ENCODE results near the gene RGS7. TPM values are rescaled to one million over a fixed set of nuclear protein-coding genes. Genes with fewer than 3 reads are reported as not detected.
"Not testable (repeated sequence)": the region's sequence is repeated elsewhere in the genome, so short reads cannot be mapped to it uniquely, and the experiment has no call there.

RGS7 gene
- total RNA-seq, 1 donor from 2014 or later: not detected

DNA sequence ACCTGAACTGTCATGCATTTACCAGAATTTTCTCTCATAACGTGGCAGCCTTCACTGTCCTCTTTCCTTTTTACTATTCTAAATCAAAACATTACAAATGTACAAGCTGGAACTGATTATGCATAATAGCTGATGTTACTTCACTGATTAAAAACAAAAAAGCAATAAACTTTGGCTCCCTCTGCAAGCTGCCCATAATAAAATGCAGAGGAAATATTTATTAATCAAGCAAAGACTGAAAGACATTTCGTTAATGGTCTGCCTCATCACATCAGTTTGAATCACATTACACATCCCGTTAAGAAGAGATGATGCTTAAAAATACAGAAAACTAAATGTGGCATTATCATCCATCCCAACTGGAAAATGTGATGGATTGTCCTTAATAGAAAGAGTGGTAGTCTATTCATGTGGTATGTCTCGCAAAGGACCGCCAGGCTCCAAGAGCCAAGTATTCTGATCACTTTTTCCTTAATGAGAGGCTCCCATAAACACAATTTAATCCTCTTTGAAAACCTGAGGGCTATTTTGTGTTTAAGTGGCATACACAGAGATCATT, 225.3 kb downstream of the RGS7 start:
- no peak for ATAC-seq

DNA sequence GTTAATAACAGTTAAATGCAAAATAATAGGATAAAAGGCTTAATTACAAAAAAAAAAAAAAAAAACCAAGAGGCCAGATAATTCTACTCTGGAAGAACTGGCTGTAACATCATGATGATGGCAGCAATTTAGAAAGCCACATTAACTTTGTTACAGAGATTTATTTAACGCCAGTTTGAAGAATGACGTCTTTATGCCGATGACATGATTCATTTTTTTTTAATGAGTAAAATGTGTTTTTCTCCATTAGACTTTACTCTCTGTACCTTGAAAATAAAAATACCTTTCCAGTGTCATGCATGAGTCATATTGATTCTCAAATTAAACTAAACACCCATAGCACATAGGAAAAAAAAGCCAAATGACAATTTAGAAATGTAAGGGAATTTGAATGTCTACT, 226.1 kb downstream of the RGS7 start:
- no peak for ATAC-seq

DNA sequence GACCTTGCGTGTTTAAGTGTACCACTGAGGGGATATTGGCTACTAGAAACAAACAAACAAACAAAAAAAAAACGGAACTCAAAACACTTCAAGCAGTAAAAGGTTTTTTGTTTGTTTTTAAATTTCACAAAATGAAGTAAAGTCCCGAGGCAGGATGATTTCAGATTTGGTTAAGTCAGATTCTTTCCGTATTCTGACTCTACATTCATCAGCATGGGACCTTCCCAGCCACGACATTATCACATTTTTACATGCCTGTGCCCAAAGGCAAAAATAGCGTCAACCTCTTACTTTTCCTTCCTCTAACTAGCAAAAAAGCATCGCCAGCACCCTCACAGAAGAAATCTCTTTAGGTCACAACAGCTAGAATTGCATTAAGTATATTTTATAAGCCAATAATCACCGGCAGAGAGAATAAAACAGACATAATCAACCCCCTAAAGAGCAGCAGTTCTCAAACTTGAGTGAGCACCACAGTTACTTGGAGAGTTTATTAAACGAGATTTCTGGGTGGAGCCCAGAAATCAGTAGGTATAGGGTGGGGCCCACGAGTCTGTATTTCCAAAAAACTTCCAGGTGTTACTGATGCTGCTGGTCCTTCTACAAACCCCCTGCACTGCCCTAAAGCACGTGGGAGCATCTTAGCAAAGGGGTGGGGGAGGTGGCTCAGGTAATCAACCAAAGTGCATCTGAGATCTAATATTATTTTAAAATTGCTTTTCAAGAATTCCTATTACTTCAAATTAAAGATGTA, 227.6 kb downstream of the RGS7 start:
- no peak for ATAC-seq

DNA sequence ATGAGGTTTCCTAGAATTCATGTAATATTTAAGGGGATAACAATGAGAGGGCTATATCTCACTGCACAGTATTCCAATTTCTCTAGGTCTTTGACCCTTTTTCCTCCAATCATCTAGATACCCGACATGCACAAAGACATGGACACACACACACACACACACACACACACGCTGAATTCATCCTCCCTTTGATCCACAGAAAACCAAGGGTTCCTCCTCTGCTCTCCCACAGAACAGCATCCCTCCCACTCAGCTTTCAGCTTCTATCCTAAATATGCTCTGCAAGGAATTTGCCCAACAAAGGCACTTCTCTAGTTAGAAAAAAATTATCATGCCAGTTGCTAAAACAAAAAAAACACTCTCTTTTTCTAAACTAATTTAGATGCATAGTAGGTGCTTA, 231.7 kb downstream of the RGS7 start:
- ATAC-seq: no peak

DNA sequence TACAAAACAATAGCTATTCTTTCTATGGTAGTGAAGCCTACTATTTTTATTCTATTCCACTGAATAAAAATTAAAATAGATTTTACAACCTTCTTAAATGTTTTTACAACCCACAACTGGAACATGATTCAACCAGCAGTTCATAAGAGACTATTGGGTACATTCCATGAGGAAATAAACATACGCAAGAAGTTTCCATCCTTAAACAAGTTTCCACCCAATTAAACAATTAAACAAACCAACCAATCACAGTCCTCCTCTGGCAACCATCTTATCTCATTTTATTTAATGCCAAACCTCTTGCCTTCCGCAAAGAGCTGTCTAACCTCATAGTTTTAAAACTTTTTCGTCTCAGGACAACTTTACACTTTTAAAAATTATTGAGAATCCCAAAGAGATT, 239.0 kb downstream of the RGS7 start:
- ATAC-seq: no peak

DNA sequence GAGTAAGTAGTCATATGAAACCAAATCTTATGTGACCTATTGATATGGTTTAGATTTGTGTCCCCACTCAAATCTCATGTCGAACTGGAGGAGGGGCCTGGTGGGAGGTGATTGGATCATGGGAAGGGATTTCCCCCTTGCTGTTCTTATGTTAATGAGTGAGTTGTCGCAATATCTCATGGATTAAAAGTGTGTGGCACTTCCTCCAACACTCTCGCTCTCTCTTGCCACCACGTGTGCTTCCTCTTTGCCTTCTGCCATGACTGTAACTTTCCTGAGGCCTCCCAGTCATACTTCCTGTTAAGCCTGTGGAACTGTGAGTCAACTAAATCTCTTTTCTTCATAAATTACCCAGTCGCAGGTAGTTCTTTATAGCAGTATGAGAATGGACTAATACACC, 241.2 kb downstream of the RGS7 start:
- no peak for ATAC-seq

DNA sequence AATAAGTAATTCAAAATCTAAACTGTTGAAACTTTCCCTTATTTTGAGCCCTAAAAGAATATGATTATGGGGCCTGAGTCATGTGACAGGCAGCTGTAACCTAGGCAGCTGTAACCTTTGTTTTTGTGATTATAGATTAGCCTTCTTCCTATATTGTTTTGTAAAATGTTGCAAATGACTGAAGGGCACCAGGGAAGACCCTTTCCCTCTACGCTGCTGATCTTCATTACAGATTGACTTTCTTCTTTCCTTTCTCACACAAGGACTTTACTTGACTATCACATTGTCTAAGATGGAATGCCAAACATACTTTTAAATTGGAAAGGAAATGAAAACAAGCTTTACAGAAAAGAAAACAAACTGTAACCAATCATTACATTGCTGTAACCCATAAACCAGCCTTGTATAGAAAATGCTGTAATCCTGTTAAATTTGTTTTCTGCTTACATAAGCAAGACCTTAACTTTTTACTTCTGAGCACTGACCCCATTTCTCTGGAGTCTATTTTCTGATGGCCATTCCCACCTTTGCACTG, 242.2 kb downstream of the RGS7 start:
- no peak for ATAC-seq

DNA sequence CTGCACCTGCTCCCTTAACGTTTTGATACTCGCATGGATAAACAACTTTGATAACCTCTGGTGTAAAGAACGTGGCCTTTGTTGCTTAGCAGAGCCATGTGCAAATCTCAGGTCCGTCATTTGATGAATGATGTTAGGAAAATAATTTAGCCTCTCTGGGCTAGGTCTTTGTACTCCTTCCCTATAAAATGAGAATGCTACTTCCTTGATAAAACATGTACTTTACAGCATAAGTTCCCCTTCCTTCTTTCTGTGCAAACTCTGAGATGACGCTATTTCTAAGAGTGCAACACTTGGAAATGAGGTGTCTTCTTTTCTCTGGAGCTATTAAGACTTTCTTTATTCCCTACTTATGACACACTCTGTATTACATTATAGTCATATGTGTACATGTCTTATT, 243.4 kb downstream of the RGS7 start:
- no peak for ATAC-seq

DNA sequence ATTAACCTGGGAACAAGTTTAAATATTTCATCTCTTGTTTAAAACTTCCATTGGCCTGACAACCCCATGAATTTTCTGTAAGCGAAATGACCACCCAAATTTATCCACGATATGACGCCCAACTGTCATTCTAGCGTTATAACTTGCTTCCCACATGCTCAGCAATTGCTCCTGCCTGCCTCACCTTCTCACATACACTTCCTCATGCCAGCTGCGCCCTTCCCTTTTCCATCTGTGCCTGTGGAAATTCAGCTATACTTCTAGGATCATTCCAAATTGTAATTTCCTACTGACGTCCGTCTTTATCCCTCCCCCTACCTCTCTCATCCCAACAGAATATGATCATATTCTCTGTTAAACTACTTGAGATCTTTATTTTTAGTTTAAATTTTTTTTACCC, 248.0 kb downstream of the RGS7 start:
- no peak for ATAC-seq

DNA sequence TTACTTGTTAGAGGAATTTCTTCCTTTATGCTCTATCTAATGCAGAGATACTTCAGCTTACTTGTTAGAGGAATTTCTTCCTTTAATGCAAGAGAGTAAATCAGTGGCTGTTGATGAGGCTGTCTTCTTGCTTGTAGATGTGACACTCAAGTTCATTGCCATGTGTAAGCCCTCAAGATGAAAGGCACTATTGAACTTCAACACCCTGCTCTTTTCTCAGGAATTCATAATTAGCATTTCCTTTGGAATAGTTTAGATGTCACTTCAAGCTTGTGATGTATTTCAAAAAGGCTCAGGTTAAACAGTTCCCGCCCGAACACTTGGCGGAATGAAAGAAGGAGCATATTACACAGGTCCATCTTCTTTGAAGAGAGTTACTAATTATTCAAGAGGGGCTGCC, 251.9 kb downstream of the RGS7 start:
- no peak for ATAC-seq

DNA sequence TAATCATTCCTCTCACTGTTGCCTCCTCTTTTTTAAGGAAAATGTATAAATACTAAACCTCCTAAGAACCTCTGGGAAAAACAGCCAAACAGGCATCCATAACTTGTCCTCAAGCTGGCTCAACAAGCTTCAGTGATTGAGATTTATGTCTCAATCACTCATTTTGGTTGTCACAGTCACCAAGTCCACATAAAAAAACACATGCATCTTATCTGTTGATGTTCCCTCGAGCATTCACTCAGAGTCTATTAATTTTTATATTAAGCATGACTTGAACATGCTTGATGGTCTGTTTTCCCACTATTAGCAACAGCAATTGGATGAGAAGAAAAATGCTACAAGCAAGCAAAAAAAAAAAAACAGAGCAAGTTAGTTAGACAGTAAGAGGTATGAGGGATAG, 254.3 kb downstream of the RGS7 start:
- ATAC-seq: no peak

DNA sequence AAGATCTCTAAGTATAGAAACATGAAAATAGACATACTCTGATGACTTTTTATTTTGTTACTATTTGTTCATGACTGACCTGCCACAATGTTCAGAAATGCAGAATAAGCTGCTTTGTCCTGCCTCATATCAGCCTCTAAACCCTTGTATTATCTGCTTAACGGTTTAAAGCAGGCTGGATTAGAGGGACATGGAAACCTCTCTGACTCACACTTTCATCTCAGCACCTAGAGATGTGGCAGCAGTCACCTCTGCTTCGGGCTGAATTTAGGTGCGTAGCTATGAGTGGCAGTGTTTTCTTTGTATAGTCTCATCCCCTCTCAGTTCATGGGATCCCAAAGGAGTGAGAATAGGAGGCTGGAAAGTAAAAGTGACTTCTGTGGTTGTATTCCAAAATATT, 255.4 kb downstream of the RGS7 start:
- ATAC-seq: no peak

DNA sequence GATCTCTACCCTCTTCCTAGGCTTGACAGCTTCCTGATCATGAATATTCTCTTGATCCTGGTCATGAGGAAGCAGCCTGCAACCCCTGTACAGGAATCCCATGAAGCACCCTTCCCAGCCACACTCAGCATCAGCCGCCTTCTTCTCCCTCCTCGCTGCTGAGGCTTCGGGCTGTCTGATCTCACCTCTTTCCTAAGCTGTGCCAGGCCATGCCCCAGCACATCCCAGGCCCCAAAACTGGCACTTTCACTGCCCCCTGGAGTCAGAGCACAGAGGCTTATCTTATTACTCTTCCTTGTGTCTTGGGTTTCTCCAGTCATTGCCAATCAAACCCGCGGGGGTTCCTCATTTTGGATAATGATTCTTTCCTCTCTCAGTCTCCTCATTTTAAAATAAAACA, 259.5 kb downstream of the RGS7 start:
- no peak for ATAC-seq

DNA sequence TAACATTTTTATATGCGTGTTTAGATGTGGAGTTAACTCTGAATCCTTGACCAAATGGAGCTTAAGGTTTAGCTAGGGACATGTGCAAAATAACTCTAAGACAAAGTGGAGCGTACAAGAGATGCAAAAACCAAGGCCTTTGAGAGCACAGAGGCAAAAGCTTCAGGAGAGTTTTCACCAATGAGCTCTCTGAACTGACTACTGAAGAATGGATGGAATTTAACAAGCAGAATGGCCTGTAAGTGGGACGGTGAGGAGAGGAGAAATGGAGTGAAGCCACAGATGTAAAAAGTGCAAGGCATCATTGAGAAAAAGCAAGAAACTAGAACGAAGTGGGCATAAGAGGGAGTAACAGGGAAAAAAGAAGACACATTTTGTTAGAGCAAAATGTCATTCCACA, 260.0 kb downstream of the RGS7 start:
- ATAC-seq: no peak

DNA sequence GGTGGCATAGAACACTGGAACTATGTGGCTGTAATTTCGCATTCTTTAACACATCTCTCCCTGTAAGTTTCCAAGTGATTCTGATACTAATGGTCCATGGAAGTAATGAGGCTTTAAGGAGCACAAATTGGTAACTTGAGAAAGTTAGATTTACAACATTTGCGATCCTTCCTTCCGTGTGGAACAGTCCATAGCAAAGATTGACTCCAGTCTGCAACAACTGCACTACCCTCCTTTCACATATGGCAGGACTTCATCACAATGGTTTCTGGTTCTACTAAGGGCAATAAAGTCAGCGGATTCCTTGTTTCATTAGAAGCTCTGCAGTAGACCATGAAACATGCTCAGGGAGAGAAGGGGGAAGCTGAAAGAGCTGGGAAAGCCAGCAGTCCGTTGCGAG, 261.2 kb downstream of the RGS7 start:
- ATAC-seq: no peak

DNA sequence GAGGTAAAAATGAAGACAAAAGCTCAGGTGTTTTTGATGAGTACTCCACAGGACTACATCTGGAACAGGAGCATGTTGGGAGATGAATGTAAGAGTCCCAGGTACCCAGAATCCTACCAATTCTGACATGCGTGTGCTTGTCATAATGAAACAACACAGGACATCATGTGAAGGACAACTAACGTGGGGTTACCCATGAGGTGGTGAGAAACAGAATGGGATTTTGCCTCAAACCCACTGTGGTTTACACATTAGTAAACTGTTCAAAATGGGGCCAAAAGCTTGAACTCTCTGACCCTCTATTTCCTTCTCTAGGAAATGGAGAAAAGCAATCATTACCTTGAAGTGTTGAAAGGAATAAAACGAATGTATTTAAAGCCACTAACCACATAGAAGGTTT, 266.2 kb downstream of the RGS7 start:
- ATAC-seq: no peak

DNA sequence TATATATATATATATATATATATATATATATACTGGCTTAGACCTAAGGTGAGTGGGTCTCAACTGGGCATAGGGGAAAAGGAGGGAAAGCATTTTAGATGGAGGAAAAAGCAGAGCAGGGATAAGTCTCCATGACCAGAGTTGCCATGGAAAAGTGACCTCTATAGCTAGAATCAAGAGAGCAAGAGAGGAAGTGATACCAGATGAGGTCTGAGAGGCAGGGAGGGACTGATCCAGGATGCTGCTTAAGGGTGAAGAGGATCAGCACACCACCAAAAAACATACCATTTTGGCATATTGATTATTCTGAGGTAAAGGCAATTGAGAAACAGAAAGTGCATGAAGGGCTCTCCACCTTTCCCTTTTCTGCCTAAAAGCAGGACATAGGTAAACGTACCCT, 267.9 kb downstream of the RGS7 start:
- not testable (repeated sequence) for ATAC-seq

DNA sequence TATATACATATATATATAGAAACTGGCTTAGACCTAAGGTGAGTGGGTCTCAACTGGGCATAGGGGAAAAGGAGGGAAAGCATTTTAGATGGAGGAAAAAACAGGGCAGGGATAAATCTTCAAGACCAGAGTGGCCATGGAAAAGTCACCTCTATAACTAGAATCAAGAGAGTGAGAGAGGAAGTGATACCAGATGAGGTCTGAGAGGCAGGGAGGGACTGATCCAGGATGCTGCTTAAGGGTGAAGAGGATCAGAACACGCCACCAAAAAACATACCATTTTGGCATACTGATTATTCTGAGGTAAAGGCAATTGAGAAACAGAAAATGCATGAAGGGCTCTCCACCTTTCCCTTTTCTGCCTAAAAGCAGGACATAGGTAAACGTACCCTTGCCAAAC, 268.9 kb downstream of the RGS7 start:
- not testable (repeated sequence) for ATAC-seq

DNA sequence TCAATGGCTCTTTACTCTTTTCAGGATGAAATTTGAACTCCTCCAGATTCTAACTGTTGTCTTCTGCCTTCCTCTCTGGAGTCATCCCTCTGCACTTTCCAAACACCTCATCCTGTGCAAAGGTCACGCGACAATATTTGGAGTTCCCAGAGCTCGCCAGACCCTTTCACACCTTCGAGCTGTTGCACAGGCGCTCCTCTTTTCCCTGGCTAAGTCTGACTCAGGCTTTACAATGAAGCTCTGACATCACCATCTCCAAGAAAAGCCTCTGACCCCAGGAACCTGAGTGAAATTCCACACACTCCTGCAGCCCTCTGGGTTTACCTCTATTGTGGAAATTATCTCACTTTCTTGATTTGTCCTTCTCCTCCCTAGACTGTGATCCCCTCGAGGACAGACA, 270.3 kb downstream of the RGS7 start:
- ATAC-seq: no peak

DNA sequence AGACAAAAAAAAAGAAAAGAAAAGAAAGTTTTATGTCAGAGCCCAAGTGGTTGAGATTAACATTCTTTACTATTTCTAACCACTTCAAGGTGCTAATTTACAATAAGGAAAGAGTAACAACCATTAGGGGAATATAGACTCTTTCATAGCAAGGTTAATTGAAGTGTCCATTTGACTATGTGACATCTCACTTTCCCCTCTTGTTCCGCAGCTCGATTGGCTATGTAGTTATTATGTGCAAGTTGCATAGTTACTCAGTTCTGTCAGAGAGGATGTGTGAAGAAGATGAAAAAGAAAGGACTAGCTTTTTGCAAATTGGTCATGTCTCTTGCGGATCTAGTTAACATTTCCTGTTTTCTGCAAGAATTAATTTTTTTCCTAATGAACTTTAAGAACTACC, 273.7 kb downstream of the RGS7 start:
- no peak for ATAC-seq

DNA sequence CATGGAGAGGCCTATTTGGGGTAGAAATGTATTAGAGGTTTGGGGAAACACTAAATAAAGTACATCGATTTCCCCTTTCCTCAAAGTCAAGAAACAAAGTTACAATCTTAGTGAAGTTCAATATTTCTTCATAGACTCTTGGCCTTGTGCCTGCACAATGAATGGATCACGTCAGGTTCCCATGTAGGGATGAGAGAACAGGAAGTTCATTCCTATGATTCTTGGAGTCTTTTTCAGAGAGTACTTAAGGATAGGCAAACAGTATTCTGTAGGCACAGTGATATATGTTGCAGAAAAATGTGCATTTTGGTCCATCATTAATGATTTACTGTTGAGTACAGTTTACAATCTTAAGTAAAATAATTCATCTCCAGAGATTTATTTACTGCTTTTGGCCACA, 275.5 kb downstream of the RGS7 start:
- no peak for ATAC-seq

DNA sequence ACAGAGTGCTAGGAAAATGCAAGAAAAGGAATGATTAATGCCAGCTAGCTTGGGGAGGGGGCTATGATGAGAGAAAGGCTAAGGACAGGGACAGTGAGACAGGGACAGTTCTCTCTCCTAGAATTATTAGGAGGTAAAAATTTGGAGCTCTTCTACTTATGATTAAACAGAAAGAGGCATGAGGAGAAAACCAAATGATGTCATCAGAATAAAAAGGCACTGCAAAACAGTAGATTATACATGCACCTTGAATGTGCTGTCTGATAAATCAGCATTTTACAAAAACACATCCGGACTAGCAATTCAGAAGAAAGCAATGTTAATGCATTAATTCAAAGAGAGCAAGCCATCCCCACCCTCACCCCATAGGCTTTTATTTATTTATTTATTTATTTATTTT, 277.5 kb downstream of the RGS7 start:
- ATAC-seq: no peak

DNA sequence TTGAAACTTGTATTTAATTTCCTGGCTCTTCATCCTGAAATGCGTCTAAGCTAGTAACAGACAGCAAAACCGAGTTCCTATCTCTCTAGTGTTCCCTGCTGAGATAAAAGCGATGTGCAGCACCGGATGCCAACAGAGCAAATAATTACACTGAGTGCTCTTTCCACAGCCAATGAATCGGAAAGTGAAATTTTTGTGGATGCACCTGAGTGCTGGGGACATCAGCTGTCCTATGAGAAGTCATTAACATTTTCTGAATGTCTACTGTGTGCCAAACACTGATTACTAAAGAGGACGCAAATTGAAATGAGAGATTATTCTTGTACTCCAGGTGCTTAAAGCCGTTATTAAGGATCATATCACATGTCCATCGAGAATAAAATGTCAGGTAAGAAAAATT, 278.0 kb downstream of the RGS7 start:
- no peak for ATAC-seq

DNA sequence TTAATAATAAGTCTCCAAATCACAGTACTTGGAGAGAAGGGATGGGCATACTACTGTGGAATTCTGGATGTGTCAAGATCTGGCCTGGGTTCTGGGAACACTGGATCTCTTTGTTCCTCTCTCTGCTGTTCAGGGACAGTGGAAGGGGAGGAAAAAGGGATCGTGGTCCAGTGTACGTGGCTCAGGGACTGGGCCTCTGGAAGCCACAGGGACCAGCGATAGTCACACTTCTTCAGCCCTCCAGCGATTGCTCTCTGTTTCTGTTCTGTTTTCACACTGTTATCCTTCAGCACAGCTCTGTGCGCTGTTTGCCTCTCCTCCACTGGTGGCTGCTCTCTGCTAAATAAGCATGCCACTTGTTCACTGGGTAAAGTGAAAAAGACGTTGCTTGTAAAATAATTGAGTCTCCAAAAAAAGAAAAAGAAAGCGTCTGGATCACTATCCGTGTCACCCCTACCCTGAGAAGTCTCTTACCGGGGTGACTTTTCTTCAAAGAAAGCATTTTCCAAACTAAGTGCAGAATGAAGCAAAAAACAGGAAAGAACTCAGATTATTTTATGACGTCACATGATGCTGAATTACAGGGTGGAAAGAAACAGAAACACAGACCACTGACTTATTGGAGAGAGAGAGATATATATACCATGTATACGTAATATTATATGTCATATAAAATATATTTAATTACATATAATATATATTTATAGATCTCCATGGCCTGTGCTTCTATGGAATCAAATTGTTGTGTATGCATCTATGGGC, 279.4 kb downstream of the RGS7 start:
- no peak for ATAC-seq

All from esophagus mucosa (tissue), 1 donor.